HG03066 (cell line): ENCODE data around the gene PPP4R2.

Source experiments
- ATAC-seq: cut with Tn5 transposase; IDR thresholded peaks from one replicate; pipeline ENCODE4 v1.9.1; 2021; ENCODE audit warnings: low read depth; ENCODE audit not compliant: unreplicated experiment

The PPP4R2 gene, protein sequence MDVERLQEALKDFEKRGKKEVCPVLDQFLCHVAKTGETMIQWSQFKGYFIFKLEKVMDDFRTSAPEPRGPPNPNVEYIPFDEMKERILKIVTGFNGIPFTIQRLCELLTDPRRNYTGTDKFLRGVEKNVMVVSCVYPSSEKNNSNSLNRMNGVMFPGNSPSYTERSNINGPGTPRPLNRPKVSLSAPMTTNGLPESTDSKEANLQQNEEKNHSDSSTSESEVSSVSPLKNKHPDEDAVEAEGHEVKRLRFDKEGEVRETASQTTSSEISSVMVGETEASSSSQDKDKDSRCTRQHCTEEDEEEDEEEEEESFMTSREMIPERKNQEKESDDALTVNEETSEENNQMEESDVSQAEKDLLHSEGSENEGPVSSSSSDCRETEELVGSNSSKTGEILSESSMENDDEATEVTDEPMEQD

DNA sequence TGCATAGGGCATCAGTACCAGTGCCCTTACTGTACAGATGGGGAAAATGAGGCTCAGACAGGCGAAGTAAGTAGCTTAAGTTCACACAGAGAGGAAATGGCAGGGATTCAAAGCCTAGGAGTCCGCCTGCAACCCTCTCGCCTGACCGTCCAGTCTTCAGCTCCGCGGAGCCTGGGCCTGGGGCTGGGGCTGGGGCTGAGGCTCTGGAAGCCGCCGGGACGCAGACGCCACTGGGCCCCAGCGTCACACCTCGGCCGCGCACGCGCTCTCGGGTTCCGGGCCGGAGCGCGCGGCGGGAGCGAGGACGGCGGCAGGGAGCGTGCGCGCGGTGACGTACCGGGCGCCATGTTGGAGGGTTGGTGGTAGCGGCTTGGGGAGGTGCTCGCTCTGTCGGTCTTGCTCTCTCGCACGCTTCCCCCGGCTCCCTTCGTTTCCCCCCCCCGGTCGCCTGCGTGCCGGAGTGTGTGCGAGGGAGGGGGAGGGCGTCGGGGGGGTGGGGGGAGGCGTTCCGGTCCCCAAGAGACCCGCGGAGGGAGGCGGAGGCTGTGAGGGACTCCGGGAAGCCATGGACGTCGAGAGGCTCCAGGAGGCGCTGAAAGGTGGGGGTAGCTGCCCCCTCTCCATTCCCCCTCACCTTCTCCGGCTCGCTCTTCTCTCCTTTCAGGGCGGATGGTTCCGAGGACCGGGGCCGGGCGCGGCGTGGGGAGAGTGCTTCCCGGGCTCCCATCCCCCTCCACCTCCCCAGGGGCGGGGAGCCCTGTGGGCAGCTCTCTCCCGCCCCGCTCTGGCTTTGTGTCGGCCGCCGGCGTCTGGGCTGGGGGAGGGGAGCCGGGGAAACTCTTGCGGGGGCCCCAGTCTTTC is at the start of gene PPP4R2:
PPP4R2 (plus strand) TSS at position 339 of the 861 bp plus-strand sequence; CDS start at position 566, 227 bp downstream.
- ATAC-seq, result peak; percentile 86

DNA sequence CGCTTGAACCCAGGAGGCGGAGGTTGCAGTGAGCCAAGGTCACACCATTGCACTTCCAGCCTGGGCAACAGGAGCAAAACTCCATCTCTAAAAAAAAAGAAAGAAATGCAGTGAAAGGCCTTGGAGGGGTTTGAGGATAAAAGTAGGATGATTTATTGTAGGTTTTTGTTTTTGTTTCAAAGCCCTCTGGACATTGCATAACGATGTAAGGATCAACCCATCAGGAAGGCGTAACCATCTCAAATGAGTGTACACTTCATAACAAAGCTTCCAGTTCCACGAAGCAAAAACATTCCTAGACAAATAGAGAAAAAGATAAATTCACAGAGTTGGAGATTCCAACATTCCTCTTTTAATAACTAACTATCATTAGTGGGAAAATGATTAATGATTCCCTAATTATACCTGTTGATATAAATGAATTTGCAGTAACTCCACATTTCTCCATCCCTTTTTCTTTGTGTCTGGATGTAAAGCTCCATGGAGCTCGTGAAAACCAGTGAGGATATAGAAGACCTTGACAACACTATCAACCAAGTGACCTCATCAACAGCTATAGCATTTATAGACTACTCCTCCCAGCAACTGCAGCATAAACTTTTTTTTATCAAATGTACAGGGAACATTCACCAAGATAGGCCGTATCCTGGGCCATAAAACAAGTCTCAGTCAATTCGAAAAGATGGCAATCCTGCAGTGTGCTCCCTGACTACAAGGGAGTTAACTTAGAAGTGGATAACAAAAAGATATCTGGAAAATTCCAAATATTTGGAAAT is 48.7 kb upstream of the PPP4R2 start:
- no peak for ATAC-seq

DNA sequence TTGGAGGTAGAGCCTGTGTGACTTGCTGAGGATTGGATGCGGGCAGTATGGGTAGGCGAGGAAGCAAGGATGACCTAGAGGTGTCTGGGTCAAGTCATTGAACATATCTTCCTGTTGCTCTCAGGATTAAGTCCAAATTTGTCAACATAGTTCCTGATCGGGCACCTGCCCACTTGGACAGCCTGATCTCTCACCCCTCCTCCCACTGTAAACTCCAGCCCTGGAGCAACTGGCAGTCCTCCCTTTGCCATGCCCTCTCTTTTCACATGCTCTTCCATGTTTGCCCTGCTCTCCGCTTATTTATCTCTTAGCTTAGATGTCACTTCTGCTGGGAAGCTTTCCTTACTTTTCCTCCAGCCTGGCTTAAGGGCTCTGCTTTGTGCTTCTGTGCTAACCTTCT is 47.6 kb upstream of the PPP4R2 start:
- no peak for ATAC-seq

DNA sequence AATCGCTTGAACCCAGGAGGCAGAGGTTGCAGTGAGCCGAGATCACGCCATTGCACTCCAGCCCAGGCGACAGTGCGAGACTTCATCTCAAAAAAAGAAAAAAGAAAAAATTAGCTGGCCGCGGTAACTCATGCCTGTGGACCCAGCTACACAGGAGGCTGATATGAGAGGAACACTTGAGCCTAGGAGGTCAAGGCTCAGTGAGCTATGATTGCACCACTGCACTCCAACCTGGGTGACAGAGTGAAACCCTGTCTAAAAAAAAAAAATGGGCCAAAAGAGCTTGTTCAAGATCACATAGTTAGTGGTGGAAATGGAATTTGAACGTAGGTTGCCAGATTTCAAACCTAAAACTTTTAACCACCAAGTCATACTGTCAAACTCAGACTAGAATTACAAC is 46.2 kb upstream of the PPP4R2 start:
- ATAC-seq, result no peak

DNA sequence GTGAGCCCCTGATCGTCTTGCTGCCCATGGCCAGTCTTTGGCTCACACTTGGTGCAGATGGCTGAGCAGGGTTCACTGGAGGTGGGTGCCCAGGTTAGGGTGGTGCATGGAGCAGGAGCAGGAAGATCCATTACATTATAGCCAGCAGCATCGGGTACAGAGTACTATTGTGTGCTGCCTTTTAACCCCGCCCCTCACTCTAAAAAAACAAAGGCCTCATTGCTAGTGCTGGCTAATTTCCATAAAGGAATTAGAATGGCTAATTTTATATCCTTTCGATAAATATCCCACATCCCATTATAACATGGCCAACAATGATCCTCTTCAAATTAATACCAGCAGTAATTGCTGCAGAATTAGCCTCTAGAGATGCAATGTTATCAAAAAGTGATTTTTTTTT is 45.8 kb upstream of the PPP4R2 start:
- ATAC-seq, result no peak

DNA sequence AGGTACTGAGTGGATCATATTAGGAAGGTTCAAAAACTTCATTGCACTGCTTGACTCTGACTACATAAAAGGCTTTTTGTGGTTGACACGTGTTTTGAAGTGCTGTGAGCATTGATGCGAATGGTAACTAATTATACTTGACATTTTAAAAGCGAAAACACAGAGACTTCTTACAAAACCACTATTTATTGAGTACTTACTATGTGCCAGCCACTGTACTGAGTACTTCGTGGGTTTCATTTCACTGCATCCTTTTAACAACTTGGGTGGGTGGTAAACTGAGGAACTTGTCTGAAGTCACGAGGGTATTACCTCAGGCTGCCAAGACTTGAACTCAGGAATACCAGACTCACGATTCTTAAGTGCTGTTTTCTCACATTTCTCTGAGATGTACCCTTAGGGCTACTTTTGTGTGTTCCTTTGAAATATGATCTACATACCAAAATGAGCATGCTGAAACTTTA is 45.3 kb upstream of the PPP4R2 start:
- peak; percentile 63 for ATAC-seq

DNA sequence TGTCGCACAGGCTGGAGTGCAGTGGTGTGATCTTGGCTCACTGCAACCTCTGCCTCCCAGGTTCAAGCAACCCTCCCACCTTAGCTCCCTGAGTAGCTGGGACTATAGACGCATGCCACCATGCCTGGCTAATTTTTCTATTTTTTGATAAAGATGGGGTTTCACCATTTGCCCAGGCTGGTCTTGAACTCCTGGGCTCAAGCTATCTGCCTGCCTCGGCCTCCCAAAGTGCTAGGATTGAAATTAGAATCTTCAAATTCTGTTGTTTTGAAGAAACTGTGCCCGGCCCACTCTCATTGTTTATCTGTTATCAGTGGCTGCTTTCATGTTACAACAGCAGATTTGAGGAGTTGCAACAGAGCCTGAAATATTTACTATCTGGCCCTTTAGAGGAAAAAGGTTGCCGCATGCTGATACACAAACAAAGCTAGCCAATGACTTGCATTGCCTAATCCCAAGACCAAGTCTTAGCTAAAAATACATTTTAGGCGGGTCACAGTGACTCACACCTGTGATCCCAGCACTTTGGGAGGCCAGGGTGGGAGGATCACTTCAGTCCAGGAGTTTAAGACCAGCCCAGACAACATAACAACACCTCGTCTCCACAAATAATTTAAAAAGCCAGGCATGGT is 43.2 kb upstream of the PPP4R2 start:
- no peak for ATAC-seq

DNA sequence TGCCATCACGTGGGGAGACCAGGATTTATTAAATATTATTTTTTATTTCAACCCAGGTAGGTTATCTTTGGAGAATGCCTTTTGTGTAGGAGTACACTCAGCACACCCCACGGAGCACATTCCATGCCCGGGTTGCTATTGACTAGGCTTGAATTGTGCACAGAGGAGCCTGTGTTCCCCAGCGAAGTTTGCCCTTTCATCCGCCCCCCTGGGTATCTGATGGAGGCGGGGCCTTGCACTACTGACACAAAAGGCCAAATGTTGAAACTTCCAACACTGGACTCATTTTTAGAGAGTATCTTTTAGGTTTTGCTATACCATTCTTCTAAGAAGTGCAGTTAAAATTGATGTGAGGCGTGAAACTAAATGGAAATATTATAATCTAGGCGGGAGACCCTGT is 39.3 kb upstream of the PPP4R2 start:
- no peak for ATAC-seq

DNA sequence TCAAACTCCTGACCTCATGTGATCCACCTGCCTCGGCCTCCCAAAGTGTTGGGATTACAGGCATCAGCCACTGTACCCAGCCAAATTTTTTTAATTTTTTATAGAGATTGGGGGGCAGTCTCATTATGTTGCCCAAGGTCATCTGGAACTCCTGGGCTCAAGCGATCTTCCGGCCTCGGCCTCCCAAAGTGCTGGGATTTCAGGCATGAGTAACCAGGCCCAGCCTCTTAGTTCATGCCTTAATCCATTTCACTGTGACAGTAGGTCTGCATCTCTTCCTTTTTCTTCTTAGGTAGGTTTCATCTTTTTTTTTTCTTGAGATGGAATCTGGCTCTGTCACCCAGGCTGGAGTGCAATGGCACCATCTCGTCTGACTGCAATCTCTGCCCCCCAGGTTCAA is 37.3 kb upstream of the PPP4R2 start:
- no peak for ATAC-seq

DNA sequence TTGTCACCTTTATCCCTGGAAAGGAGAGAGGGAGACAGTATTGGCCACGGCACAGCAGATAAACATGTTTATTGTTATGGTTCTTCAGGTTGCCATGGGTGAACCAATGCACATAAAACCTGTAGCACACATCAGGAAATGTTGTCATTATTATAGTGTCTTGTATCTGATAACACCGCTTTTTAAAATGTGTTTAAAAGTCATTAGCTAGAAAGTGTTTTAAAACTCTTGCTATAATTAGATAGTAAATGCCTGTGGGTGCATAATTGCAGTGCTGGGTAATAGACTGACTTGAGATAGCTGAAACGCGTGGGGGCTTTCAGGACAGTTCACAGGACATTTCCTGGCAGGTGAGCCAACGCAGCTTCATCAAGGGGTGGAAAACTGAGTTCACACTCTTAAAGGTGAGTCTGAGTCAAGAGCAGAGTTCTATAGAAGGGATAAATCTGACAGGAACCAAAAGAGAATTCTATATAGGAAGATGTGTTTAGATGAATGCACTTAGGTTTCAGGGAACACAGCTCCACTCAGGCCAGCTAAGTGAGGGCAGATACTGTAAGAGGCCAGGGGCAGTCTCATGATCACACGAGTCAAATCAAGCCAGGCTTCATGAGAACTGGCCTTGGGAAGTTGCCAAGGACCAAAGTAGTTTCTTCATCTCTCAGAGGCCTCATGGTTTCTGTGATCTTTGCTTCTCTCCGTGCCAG is 35.6 kb upstream of the PPP4R2 start:
- no peak for ATAC-seq

DNA sequence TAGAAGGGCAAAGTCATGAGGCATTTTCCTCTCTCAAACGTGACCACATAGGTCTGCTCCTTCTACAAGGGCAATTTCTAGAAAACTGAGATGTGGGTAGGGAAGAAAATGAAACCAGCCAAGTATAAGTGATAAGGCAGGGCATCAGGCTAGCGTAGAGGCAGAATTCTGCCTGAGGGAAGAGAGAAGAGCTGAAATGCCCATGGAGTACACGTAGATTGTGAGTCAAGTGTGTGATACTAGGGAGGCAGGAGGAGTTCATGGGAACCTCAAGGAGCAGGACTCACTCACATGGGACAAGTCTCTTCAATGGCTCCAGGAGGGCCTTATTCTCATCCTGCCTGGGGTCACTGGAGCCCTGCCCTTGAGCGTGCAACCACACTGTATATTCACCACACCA is 34.9 kb upstream of the PPP4R2 start:
- ATAC-seq, result no peak

DNA sequence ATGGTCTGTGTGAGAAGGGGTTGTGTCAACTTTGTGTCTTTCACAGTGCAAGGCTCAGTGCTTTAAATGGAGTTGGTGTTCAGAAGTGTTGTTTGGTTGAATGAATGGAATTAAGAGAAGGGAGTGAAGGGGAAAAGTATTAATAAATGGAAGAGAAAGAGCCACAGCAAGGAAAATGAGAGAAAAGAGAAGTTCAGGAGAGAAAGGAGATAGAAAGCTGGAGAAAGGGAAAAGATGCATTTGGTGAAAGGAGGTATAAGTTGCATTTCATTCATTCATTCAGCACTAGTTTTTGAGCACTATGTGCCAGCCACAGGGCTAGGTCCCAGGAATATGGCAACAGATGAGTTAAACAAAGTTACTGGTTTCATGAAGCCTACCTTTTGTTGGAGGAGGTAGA is 34.3 kb upstream of the PPP4R2 start:
- ATAC-seq, result no peak

DNA sequence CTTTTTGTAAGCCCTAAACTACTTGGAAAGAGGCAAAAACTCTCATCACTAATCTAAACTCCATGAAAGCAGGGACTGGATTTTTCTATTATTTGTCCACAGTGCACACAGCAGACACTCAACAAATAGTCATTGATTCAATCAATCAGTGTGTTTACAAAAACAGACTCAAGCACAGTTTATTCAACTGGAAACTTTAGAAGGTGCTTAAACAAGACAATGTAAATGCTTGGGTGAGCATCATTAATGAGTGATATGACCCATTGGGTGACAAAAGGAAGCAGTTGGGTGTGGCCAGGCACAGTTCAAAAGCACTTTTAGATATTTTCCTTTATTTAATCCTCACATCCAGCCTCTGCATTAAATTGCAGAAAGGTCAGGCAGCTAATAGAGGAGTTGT is 32.0 kb upstream of the PPP4R2 start:
- ATAC-seq, result no peak

DNA sequence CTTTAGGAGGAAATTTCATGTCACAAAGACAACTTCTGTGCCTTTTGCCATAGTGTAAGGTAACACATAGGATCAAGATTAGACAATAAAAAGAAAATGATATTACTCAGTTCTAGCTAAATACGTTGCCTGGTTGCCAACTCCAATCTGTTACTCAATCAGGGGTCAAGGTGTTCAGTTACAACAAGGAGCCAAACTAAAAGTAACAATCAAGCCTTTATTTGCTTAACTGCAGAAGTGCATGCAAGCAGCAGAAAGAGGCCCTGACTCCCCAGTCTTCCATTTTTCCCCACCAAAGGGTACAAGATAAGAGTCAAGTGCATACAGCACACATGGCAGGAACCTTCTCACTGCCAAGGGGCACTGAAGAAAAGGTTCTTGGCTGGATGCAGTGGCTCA is 28.3 kb upstream of the PPP4R2 start:
- ATAC-seq, result no peak

DNA sequence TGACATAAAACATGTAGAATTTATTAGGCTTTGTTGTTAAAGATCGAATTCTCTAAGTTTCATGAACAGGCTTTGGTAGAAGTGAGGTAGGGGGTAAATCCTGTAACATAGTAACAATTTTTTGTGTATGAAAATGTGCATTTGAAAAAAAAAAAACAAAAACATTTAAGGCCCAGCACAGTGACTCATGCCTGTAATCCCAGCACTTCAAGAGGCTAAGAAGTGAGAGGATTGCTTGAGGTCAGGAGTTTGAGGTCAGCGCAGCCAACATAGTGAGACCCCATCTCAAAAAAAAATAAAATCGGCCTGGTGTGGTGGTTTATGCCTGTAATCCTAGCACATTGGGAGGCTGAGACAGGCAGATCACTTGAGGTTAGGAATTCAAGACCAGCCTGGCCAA is 26.8 kb upstream of the PPP4R2 start:
- ATAC-seq, result no peak

DNA sequence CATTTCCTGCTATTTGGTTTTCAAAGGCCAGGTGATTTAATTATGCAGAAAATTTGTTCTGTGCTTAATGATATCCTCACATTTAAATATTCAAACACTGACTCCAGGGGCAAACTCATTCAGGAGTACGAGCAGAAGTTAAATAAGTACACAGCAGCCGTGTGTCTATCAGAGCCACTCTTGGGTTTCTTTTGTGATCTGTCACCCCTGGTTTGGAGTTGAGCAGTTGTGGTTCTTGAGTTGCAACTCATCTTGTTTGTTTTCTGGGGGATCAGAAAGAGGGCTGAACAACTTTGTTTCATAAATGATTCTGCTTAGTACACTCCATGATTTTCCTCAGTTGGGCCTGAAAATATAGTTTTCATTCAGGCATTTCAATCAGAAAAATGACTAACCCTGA is 25.7 kb upstream of the PPP4R2 start:
- no peak for ATAC-seq

DNA sequence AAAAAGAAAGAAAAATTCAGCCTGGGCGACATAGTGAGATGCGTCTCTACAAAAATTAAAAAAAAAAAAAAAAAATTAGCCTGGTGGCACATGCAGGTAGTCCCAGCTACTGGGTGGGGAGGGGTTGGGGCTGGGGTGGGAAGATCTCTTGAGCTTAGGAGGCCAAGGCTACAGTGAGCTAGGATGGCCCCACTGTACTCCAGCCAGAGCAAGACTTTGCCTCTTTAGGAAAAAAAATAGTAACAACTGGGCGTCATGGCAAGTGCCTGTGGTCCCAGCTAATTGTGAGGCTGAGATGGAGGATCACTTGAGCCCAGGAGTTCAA is 23.9 kb upstream of the PPP4R2 start:
- ATAC-seq, result no peak

DNA sequence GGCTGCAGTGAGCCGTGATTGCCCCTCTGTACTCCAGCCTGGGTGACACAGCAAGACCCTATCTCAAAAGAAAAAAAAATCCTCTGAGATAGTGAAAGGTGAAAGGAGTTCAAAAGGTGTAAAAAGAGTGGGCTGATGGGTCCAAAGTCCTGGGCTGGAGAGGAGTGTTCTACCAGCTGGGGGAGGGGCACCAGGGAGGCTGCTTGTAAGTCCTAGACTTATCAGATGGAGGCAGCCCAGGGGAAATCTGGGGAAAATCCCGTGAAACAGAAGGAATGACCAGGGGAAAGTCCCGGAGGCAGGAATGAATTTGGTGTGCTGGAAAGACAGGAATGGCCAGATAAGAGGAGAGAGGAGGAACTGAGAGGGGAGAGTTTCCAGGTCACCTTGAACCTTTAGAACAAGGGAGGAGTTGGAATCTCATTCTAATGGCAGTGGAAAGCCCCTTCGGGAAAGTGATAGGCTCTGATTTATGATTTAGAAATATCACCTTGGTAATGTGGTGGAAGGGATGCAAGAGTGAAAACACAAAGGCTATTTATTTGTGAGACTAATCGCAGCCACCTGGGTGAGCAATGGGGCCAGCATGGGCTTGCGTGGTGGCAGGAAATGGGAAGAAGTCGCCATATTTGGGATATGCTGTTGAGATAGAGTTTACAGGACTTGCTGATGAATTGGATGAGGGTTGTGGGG is 23.4 kb upstream of the PPP4R2 start:
- ATAC-seq, result no peak

DNA sequence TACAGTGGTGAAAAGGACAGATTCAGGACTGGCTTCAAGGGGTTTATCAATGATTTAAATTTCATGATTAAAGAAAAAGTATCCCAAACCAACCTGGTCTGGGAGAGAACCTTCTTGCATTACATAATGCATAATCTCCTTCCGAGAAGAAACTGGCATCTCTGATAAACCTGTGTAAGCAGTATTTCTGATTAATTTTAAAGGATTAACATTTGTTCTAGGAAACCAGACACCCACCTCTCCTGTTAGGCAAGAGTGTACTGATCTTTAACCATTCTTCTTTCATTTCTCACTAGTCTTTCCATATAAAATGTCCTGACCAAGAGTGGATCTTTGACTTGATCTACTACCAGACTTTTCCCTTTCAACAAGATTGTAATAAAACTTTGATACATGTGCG is 22.8 kb upstream of the PPP4R2 start:
- ATAC-seq, result no peak
